ENCODE results near the gene CORO2B. TPM values are rescaled to one million over a fixed set of nuclear protein-coding genes. Genes with fewer than 3 reads are reported as not detected.

Gene CORO2B
- polyA plus RNA-seq, 3 donors: 0.03 TPM; not detected in 2

- Histone ChIP-seq H2AFZ (ENCODE audit: insufficient read depth, low read depth, low read length, poor library complexity, severe bottlenecking) (no peak overlapping the region), H3K36me3 (replicated peaks in 1 of 2; ENCODE audit: control insufficient read depth in 1 of 2, insufficient read depth in 2 of 2, low read length in 2 of 2) (no peaks in the 10 kb centered on the region), H3K27me3 (ENCODE audit: control insufficient read depth in 2 of 2, insufficient read depth in 2 of 2, low read length in 2 of 2) (no peaks in the 10 kb centered on the region), H3K27ac (ENCODE audit: low read depth in 1 of 2, low read length in 2 of 2) (no peak overlapping the region), H3K4me1 (ENCODE audit: control insufficient read depth in 1 of 2, insufficient read depth in 2 of 2, low read length in 2 of 2) (no peaks in the 10 kb centered on the region), H3K4me2 (replicated peaks; ENCODE audit: extremely low read depth, low read length, poor library complexity, severe bottlenecking) (no peak overlapping the region), H3K4me3 (replicated peaks in 1 of 3; ENCODE audit: low read depth in 2 of 3, low read length in 3 of 3) (no peak overlapping the region), H3K9ac (ENCODE audit: insufficient read depth, low read length, poor library complexity, severe bottlenecking) (no peak overlapping the region), H4K20me1 (ENCODE audit: insufficient read depth, low read length) (no peaks in the 10 kb centered on the region), H3K79me2 (ENCODE audit: insufficient read depth, low read length) (no peaks in the 10 kb centered on the region), H3K9me3 (replicated peaks in 1 of 2; ENCODE audit: control insufficient read depth in 1 of 2, insufficient read depth in 1 of 2, low read length in 2 of 2) (no peaks in the 10 kb centered on the region)
- WGBS (ENCODE audit: insufficient coverage): 88% methylated on average over 16 of the region's 18 CpGs
- TF ChIP-seq CTCF (IDR thresholded peaks at IDR 0.05): no peak
- H3K4me1 Mint-ChIP-seq: peaks cover 8% of the 10 kb centered on the region
- H3K36me3 Mint-ChIP-seq: no peaks in the 10 kb centered on the region
- DNase-seq: no peak
- H3K9me3 Mint-ChIP-seq: peaks cover 0 to 1% (median 0%) of the 10 kb centered on the region in 7 donors
- no peak overlapping the region for H3K27ac Mint-ChIP-seq
- H3K27me3 Mint-ChIP-seq (ENCODE audit: low read depth in 3 of 3): peaks cover 2 to 6% (median 3%) of the 10 kb centered on the region in 3 donors
- H3K4me3 Mint-ChIP-seq: no peak overlapping the region
- intact Hi-C loops (cut with micrococcal nuclease): no loop called here
These were observed 89.2 kb downstream of the CORO2B start for GRCh38 chr15:68667800-68668625.

- WGBS (ENCODE audit: insufficient coverage): 98% methylated on average over 6 of the region's 11 CpGs
- peaks cover 3 to 4% of the 10 kb centered on the region in 2 donors for H3K4me1 ChIP-seq (ENCODE audit: control insufficient read depth in 1 of 2, insufficient read depth in 2 of 2, low read length in 2 of 2)
- no peaks in the 10 kb centered on the region for H3K27me3 ChIP-seq (ENCODE audit: control insufficient read depth in 2 of 2, insufficient read depth in 2 of 2, low read length in 2 of 2)
- H3K9me3 Mint-ChIP-seq: peaks cover 0 to 1% (median 0%) of the 10 kb centered on the region in 7 donors
- H3K27me3 Mint-ChIP-seq (ENCODE audit: low read depth in 3 of 3): peaks cover 3 to 8% (median 5%) of the 10 kb centered on the region in 3 donors
- no peaks in the 10 kb centered on the region for H4K20me1 ChIP-seq (ENCODE audit: insufficient read depth, low read length)
- H3K36me3 ChIP-seq (replicated peaks in 1 of 2; ENCODE audit: control insufficient read depth in 1 of 2, insufficient read depth in 2 of 2, low read length in 2 of 2): no peaks in the 10 kb centered on the region
- no peak overlapping the region for H2AFZ ChIP-seq (ENCODE audit: insufficient read depth, low read depth, low read length, poor library complexity, severe bottlenecking)
- H3K4me1 Mint-ChIP-seq: peaks cover 11% of the 10 kb centered on the region
- H3K36me3 Mint-ChIP-seq: no peaks in the 10 kb centered on the region
- no peak overlapping the region for H3K4me3 ChIP-seq (replicated peaks in 1 of 3; ENCODE audit: low read depth in 2 of 3, low read length in 3 of 3)
- no peak overlapping the region for H3K4me2 ChIP-seq (replicated peaks; ENCODE audit: extremely low read depth, low read length, poor library complexity, severe bottlenecking)
- DNase-seq: no peak
- TF ChIP-seq CTCF (IDR thresholded peaks at IDR 0.05): no peak
- H3K79me2 ChIP-seq (ENCODE audit: insufficient read depth, low read length): no peaks in the 10 kb centered on the region
- H3K4me3 Mint-ChIP-seq: no peak overlapping the region
- H3K27ac ChIP-seq (ENCODE audit: low read depth in 1 of 2, low read length in 2 of 2): no peak overlapping the region
- intact Hi-C loops (cut with micrococcal nuclease): no loop called here
- H3K27ac Mint-ChIP-seq: no peak overlapping the region
- H3K9me3 ChIP-seq (replicated peaks in 1 of 2; ENCODE audit: control insufficient read depth in 1 of 2, insufficient read depth in 1 of 2, low read length in 2 of 2): no peaks in the 10 kb centered on the region
- no peak overlapping the region for H3K9ac ChIP-seq (ENCODE audit: insufficient read depth, low read length, poor library complexity, severe bottlenecking)
These were observed 90.3 kb downstream of the CORO2B start for GRCh38 chr15:68668926-68669600.

Measured in CD14-positive monocyte (primary cell).